HG03066 (cell line): Measurements from ENCODE around the gene CPT1B.

ENCODE experiments used
- ATAC-seq: cut with Tn5 transposase; IDR thresholded peaks from one replicate; pipeline ENCODE4 v1.9.1; 2021; ENCODE audit warnings: low read depth; ENCODE audit not compliant: unreplicated experiment

Gene CPT1B

DNA sequence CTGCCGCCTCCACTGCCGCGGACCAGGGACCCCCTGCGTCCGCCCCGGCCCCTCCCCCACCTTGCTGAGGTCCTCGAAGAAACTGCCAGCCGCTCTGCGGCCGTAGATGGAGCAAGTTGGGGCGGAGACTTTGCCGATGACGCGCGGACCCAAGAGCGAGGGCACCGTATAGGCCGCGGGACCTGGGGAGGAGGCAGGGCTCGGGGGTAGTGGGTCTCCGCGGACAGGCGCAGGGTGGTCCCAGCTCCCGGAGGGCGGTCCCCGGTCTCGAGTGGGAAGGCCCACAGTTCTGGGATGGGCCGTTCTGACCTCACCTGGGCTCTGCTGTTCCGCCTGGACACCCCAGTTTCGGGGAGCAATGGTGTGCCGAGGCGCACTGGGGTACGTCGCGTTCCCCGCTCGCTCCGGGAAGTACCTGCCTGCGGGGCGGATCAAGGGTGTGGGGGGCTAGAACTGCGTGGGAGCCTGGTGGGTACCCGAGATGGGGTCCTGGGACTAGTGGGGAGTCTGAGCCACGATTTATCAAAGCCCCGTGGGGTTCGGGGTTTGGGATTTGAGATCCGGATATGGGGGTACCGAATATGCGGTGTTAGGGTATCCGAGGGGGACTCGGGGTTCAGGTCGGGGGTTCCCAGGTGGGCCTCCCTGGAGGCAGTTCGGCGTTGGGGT, 47.2 kb downstream of the CPT1B start:
- no peak for ATAC-seq

DNA sequence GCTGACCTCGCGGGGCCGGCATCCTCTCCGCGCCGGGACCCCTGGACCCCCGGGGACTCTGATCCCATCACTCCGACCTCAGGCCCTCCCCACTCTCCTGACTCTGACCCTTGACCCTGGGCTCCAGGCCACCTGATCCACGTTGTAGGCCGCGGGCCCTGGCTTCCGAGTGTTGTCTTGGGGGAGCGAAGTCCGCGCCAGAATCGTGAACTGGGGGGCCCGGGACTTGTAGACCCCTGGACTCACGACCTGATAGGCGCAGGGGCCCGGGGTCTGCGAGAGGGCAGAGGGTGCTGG, 47.7 kb downstream of the CPT1B start:
- ATAC-seq, result no peak

DNA sequence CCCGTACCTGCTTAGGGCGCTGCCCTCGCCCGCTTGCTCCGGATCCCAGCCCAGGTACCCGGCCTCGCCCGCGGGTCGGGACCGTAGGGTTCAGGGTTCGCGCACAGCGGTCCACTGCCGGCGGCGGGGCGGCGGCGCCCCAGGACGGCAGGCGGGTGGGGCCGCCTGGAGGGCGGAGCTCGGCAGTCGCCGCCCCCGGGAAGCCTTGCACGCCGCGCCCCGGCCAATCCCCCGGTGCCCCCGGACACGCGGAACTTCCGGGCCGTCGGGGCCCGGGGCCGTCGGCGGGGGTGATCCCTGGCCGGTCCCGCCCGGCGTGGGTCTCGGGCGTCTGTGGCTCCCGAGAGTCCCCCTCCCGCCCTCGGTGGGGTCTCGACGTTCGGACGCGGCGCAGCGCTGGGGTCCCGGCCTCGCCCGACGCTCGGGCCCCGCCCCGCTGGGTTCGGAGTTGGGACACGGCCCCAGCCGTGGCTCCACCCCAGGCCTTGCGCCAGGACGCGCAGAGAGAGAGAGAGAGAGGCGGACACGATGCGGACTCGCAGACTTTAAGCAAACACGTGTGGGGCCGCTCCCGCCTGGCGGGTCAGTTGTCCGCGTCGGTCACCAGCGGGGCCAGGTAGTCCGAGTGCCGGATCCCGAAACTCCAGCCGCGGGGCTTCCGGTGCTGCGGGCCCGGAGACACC, 48.2 kb downstream of the CPT1B start, which contains the start of gene TYMP:
Gene TYMP (minus strand): TSS at position 116 of the 683 bp plus-strand sequence. CDS start 303 bp downstream, outside the sequence.
- ATAC-seq, result no peak

GRCh38 chr22:50529416-50529896, 48.8 kb downstream of the CPT1B start:
- no peak for ATAC-seq

- ATAC-seq, result no peak
Measured at GRCh38 chr22:50528682-50529415, 49.4 kb downstream of the CPT1B start.

DNA sequence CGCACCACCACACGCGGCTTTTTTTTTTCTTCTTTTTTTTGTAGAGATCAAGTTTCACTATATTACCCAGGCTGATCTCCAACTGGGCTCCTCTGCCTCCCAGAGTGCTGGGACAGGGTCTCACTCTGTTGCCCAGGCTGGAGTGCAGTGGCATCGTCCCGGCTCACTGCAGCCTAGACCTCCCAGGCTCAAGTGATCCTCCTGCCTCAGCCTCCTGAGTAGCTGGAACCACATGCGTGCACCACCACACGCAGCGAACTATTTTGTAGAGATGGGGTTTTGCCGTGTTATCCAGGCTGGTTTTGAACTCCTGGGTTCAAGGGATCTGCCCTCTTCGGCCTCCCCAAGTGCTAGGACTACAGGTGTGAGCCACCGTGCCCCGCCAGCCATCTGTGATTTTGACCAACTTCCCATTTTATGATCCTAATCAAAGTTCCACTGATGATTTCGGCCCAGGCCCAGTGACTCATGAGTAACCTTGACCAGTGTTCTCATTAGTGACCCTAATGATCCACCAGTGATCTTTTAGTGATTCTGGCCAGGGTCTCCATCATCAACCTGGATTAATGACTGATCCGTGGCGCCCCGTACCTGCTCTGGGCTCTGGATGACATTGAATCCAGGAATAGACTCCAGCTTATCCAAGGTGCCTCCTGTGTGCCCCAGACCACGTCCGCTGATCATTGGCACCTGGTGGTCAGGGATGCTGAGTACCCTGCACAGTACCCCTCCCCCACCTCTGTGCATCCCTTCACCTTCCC, 50.1 kb downstream of the CPT1B start:
- ATAC-seq, result no peak

GRCh38 chr22:50526834-50527801, 51.1 kb downstream of the CPT1B start:
- no peak for ATAC-seq

GRCh38 chr22:50526108-50526833, 52.0 kb downstream of the CPT1B start:
- peak; percentile 26 for ATAC-seq

DNA sequence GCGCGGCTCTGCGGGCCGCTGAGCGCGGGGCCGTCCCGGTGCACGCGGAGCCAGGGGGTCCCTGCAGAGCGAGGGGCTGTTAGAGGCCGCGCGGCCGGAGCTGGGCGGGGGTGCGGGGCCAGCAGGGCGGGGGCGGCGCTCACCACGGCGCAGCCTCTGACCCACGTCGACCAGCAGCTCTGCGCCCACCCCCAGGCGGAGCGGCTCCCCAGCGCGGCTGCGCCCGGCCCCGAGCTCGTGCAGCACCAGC, 52.4 kb downstream of the CPT1B start:
- ATAC-seq, result peak; percentile 4

DNA sequence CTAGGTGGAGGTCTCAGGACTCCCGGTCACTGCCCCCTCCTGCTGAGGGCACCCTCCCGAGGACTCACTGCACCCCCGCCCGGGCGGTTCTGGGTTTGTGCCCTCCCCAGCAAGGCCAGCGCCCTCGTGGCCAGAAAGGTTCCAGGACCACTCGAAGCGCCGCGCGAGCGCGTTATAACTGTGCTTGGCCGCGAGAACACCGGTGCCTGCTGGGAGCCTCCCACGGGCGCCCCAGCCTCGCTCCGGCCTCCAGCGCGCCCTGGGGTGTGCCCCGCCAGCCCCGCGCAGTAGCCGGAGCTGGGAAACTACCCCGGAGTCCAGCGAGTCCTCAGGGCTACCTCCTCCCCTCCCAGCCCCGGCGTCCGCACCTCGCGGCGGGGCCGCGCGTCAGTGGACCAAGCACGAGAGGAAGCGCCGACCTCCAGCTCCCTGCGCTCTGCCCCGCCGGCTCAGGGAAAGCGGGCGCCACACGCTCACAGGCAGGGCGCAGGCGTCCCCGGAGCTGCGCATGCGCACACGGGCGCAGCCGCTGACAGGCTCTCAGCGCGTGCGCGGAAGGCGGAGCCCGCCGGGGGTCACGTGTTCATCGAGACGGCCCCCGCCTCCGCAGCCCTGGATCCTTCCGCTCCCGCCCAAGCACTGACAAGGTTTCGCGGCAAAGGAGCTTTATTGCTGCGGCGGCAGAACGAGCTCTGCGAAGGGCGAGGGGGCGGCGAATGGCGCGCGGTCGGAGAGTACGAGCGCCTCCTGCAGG, 52.9 kb downstream of the CPT1B start, which contains the start of gene SCO2:
Gene SCO2 (minus strand): TSS at position 495 of the 754 bp plus-strand sequence. CDS start 1,187 bp downstream, outside the sequence.
- ATAC-seq, result peak; percentile 36

DNA sequence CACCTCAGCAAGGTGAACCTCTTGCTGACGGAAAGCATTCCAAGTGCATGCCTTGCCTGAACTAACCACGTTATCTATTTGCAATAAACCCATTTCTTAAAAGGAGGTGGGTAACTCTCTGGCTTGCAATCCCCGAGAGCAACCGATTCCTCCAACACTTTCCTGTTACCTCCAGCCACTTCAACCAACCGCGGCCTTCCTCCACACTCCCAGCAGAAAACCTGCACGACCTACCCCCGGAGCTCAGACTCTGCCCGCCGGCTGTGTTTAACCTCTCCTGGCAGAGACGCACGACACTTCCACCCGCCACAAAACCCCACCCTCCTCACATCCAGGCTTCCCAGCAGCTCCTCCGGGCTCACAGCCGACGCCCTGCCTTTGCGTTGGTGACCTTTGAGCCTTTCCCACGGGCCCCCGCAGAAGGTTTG, 53.5 kb downstream of the CPT1B start:
- no peak for ATAC-seq

DNA sequence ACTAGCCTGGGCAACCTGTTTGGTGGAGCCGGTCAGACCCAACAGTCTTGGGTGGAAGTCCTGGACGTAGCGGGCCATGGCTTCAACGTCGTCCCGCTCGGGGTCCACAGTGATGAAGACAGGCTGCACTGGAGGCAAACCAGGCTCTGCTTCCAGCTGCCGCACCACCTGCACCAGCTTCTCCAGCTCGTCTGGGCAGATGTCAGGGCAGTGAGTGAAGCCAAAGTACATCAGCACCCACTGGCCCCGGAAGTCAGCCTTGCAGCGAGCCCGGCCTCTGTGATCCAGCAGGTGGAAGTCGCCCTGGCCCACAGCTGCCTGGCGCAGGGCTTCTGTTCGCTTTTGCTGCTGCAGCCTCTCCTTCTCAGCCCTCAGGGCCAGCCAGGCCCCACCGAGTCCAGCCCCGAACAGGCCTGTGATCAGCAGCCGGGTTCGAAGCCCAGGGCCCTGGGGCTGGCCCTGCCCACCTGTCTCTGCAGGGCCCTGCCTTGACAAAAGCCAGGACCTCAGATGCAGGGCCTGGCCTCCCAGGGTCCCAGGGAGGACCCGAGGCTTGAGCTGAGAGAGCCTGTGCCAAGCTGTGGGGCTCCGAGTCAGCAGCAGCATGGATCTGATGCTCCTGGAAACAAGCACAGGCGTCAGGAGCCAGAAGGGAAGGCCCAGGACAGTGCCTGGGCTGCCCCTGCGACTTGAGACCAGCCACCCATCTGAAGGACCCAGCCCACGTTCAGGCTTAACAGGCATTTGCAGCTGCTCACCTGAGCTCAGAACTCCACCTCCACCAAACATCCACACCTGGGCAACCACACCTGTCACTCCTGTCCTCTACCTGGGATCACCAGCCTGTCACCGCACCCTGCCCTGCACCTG, 54.2 kb downstream of the CPT1B start:
- ATAC-seq, result no peak

GRCh38 chr22:50523458-50523805, 54.8 kb downstream of the CPT1B start:
- ATAC-seq, result no peak

DNA sequence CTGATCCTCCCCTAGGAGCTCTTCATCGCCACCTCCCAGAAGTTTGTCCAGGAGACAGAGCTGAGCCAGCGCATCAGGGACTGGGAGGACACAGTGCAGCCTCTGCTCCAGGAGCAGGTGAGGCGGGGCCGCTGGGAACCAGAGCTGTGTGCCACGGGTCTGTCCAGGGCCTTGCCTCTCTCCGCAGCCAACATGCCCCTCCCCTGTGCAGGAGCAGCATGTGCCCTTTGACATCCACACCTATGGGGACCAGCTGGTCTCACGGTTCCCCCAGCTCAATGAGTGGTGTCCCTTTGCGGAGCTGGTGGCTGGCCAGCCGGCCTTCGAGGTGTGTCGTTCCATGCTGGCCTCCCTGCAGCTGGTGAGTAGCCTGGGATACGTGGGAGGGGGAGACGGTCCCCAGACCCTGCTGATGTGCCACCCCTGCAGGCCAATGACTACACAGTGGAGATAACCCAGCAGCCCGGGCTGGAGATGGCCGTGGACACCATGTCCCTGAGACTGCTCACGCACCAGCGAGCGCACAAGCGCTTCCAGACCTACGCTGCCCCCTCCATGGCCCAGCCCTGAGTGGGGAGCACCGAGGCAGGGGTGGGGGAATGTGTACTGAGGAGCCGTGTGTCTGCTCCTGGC, 55.3 kb downstream of the CPT1B start:
- ATAC-seq, result no peak

DNA sequence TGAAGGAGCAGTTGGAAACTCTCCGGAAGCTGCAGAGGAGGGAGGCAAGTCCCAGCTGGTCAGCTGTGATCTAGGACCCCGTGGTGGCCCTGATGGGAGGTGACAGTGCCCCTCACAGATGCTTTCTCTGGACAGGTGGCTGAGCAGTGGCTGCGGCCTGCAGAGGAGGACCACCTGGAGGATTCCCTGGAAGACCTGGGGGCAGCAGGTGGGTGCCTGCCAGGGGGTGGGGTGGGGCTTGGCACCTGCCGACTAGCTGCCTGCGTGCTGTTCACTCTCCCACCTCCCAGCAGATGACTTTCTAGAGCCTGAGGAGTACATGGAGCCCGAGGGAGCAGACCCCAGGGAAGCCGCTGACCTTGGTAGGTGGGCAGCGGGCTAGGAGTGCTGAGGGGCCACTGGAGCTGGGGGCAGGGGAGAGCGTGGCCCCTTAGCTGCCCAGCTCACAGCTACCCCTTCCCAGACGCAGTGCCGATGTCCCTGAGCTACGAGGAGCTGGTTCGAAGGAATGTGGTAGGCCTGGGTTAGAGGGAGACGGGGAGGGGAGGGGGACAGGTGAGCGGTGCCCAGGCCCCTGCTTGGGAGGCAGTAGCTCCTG, 55.9 kb downstream of the CPT1B start:
- no peak for ATAC-seq

- no peak for ATAC-seq
Measured at GRCh38 chr22:50521710-50522109, 56.5 kb downstream of the CPT1B start.
